GM12891 (cell line): Measurements from ENCODE around the gene FNTB.

Experiments
- PAX5 ChIP-seq: IDR thresholded peaks from 2 replicates; pipeline ENCODE4 v1.6.1; 2011; ENCODE audit warnings: low read length, moderate library complexity, mild to moderate bottlenecking; ENCODE audit not compliant: insufficient read depth, severe bottlenecking
- POLR2A ChIP-seq: IDR thresholded peaks from 2 replicates; pipeline ENCODE4 v1.6.1; 2011; ENCODE audit warnings: low read depth, low read length, control low read depth
- POLR2AphosphoS5 ChIP-seq: IDR thresholded peaks from 2 replicates; pipeline ENCODE4 v1.6.1; 2011; ENCODE audit warnings: low read depth, low read length, control low read depth
- POU2F2 ChIP-seq: IDR thresholded peaks from 2 replicates; pipeline ENCODE4 v1.6.1; 2011; ENCODE audit warnings: low read depth, mild to moderate bottlenecking, control low read depth, low read length, moderate library complexity
- SPI1 ChIP-seq: IDR thresholded peaks from 2 replicates; pipeline ENCODE4 v1.6.1; 2011; ENCODE audit warnings: low read depth, low read length, control low read depth
- TAF1 ChIP-seq: IDR thresholded peaks from 2 replicates; pipeline ENCODE4 v1.6.1; 2011; ENCODE audit warnings: low read depth, low read length, control low read depth

- no peak for TF ChIP-seq PAX5
- no peak for TF ChIP-seq SPI1
- no peak for TF ChIP-seq POLR2A
- TF ChIP-seq POLR2AphosphoS5: no peak
- no peak for TF ChIP-seq TAF1
- no peak for TF ChIP-seq POU2F2
These were observed 15.0 kb downstream of the FNTB start for GRCh38 chr14:65001723-65002122.
